SJSA1 (cell line): ENCODE results near the gene BST2. TPM values are rescaled to one million over a fixed set of nuclear protein-coding genes. Genes with fewer than 3 reads are reported as not detected.

Experiments
- DNase-seq, 2 experiments: peaks; one replicate each; pipeline ENCODE4 v3.0.0-alpha.2; 2015 to 2020; ENCODE audit warnings: low spot score in 2 of 2, low read depth in 1 of 2
- H3K27ac ChIP-seq: fragments of 250-450 bp; sonication (Bioruptor Pico); 2 replicates; pipeline ENCODE4 v1.5.1; 2020; ENCODE audit warnings: mild to moderate bottlenecking, moderate library complexity
- H3K27me3 ChIP-seq: fragments of 250-450 bp; sonication (Bioruptor Pico); replicated peaks from 2 replicates; pipeline ENCODE4 v1.5.1; 2020; ENCODE audit warnings: mild to moderate bottlenecking, moderate library complexity
- H3K36me3 ChIP-seq: fragments of 250-450 bp; sonication (Bioruptor Pico); 2 replicates; pipeline ENCODE4 v1.5.1; 2020; ENCODE audit warnings: mild to moderate bottlenecking
- H3K4me1 ChIP-seq: fragments of 250-450 bp; sonication (Bioruptor Pico); replicated peaks from 2 replicates; pipeline ENCODE4 v1.6.1; 2021; ENCODE audit warnings: mild to moderate bottlenecking
- H3K4me3 ChIP-seq: fragments of 250-450 bp; sonication (Bioruptor Pico); 2 replicates; pipeline ENCODE4 v1.5.1; 2020; ENCODE audit warnings: mild to moderate bottlenecking
- H3K9me3 ChIP-seq: fragments of 250-450 bp; sonication (Bioruptor Pico); replicated peaks from 2 replicates; pipeline ENCODE4 v1.5.1; 2020; ENCODE audit warnings: mild to moderate bottlenecking
- total RNA-seq: library from RNA; depleted of rRNA; stranded (reverse); fragments of >200 nt; shearing (Covaris generic); gene quantifications from 2 replicates; pipeline ENCODE4 v1.2.3, GENCODE V29; 2014; rRNA removed

BST2 gene, protein sequence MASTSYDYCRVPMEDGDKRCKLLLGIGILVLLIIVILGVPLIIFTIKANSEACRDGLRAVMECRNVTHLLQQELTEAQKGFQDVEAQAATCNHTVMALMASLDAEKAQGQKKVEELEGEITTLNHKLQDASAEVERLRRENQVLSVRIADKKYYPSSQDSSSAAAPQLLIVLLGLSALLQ
- total RNA-seq: 0.45 and 3.8 TPM in 2 replicates

DNA sequence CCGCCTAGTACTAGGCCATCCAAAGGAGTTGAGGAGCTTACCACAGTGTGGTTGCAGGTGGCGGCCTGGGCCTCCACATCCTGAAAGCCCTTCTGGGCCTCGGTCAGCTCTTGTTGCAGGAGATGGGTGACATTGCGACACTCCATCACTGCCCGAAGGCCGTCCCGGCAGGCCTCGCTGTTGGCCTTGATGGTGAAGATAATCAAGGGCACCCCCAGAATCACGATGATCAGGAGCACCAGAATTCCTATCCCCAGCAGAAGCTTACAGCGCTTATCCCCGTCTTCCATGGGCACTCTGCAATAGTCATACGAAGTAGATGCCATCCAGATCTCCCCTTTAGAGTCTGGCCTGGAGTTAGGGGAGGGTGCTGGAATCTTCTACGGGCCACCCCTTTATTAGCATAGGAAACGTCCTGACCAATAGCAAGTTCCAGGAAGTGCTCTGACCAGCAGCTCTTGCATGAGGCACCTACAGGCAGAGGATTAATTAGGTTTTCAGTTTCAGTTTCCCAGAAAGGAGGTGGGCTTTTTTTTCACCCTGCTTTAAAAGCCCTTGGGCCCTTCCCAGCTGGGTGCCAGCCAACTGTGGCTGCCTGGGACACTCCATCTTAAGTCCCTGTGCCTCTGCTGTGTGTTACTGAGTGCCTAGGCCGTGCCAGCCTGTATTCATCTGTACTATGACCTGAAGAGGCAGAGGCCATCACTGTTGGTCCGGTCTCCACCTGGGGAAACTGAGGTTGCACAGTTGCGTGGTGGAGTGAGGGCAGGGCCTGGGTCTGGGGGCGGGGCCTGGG, at the start of gene BST2:
TSS of gene BST2 (minus strand) at position 381 of the 796 bp plus-strand sequence. CDS start at position 326, 55 bp downstream.
- H3K4me3 ChIP-seq: no peak within 1 kb of the TSS
- DNase-seq: no peak
- H3K4me1 ChIP-seq: peaks cover 15% of the 10 kb centered on the region
- no peaks in the 10 kb centered on the region for H3K9me3 ChIP-seq
- H3K27me3 ChIP-seq: no peaks in the 10 kb centered on the region
- H3K27ac ChIP-seq: no peak within 1 kb of the TSS
- H3K36me3 ChIP-seq: no peaks in the 10 kb centered on the region

DNA sequence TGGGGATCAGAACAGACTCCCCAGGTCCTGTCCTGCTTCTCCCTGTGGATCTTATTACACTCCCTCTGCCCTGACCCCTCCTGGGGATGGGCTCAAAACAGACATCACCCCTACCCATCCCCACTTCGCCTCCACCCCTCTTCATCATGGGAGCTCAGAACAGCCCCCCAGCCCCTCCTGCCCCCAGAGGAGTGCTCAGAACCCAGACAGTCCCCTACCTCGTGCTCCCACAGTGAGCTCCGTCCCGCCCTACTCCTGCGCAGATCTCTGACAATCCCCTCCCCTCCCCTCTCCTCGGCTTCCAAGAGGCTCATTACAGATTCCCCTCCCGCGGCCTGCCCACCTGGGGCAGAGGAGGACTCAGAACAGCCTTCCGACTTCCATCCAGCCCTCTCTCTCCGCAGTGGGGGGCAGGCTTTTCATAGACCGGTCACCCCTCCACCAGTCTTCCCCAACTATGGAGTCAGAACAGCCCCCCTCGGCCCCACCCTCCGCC, 49.2 kb upstream of the BST2 start:
- no peak overlapping the region for H3K27ac ChIP-seq
- H3K4me1 ChIP-seq: peaks cover 4% of the 10 kb centered on the region; the same call in 1 of the 2 replicates
- H3K9me3 ChIP-seq: no peaks in the 10 kb centered on the region
- peaks cover 38% of the 10 kb centered on the region for H3K27me3 ChIP-seq
- no peak for DNase-seq
- H3K4me3 ChIP-seq: no peak overlapping the region
- no peaks in the 10 kb centered on the region for H3K36me3 ChIP-seq

DNA sequence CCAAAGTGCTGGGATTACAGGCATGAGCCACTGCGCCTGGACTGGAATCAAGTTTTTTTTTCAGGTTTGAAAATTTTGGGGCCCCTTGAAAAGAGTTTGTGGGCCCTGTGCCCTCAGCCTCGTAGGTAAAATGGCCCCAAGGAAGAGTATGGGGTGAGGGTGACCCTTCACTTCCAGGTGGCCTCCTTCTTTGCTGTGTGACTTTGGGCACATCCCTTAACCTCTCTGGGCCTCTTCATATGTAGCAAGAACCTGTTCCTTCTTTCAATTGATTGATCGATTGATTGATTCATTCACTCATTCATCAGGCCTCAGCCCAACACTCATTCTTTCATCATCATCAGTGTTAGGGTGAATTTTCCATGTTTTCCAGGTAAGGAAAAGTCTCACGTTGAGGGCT, 46.4 kb upstream of the BST2 start:
- H3K4me3 ChIP-seq: no peak overlapping the region
- DNase-seq: no peak
- no peaks in the 10 kb centered on the region for H3K36me3 ChIP-seq
- peaks cover 45% of the 10 kb centered on the region for H3K27me3 ChIP-seq
- no peak overlapping the region for H3K27ac ChIP-seq
- peaks cover 12% of the 10 kb centered on the region for H3K4me1 ChIP-seq
- no peaks in the 10 kb centered on the region for H3K9me3 ChIP-seq

DNA sequence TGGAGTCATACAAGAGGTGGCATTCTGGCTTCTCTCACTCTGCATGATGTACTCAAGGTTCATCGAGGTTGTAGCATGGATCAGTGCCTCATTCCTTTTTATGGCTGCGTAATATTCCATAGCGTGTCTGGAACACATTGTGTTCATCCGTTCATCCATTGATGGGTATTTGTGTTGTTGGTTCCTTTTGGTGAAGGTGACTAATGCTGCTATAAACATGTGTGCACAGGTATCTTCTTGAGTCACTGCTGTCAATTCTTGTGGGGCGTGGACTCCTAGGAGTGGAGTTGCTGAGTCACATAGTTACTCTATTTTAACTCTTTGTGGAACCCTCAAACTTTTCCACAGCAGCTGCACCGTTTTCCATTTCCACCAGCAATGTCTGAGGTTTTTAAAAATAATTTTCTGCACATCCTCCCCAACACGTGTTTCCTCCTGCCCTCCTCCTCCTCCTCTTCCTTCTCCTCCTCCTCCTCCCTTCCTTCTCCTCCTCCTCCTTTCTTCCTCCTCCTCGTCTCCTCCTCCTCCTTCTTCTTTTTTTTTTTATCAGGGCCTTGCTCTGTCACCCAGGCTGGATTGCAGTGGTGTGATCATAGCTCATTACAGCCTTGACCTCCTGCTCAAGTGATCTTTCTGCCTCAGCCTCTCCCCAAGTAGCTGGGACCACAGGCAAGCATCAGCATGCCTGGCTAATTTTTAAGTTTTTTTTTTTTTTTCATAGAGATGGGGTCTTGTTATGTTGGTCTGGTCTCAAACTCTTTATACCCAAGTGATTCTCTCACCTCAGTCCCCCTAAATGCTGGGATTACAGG, 45.0 kb upstream of the BST2 start:
- Histone ChIP-seq H3K4me1 (peaks cover 8% of the 10 kb centered on the region), H3K27me3 (peaks cover 32% of the 10 kb centered on the region), H3K27ac (no peak overlapping the region), H3K36me3 (no peaks in the 10 kb centered on the region), H3K4me3 (no peak overlapping the region), H3K9me3 (peaks cover 4% of the 10 kb centered on the region; the same call in 1 of the 2 replicates)
- no peak for DNase-seq

DNA sequence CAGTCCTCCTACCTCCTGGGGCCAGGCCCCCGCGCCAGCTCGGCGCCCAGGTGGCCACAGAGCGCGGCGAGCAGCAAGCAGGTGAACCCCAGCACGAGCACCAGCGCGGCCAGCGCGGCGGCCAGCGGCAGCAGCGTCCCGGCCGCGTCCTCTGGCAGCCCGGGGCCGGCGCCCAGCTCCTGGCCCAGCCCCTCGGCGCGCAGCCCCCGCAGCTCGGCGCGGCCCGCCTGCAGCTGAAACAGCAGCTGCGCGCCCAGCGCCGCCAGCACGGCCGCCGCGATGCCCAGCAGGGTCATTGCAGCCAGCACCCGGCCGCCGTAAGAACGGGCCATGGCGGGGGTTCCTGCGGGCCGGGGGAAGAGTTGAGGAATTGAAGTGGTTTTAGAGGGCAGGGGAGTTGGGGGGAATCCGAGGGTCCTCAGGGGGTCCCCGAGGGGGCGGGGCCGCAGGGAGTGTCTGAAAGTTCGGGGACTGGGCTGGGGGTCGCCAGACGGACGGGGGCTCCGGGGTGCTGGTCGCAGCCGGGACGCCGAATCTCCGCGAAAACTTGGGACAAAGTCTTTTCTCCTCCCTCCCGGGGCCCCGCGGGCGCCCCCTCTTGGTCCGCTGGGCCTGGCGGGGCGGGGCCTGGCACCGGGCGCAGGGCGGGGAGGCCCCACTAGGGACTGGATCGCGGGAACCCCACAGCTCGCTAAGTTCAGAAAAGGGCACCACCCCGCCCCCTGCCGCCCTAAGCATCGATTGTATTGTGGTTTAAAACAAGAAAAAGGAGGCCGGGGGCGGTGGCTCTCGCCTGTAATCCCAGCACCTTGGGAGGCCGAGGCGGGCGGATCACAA, 42.9 kb upstream of the BST2 start, which contains the start of gene TMEM221:
TSS of gene TMEM221 (minus strand) at position 538 of the 837 bp plus-strand sequence. CDS start at position 332, 206 bp downstream.
- no peak for DNase-seq
- H3K4me3 ChIP-seq: peak within 1 kb of the TSS; percentile 9; the same call in 1 of the 2 replicates
- H3K27me3 ChIP-seq: peaks cover 22% of the 10 kb centered on the region
- H3K4me1 ChIP-seq: peaks cover 8% of the 10 kb centered on the region
- peaks cover 4% of the 10 kb centered on the region; the same call in 1 of the 2 replicates for H3K9me3 ChIP-seq
- H3K36me3 ChIP-seq: no peaks in the 10 kb centered on the region
- H3K27ac ChIP-seq: no peak within 1 kb of the TSS

DNA sequence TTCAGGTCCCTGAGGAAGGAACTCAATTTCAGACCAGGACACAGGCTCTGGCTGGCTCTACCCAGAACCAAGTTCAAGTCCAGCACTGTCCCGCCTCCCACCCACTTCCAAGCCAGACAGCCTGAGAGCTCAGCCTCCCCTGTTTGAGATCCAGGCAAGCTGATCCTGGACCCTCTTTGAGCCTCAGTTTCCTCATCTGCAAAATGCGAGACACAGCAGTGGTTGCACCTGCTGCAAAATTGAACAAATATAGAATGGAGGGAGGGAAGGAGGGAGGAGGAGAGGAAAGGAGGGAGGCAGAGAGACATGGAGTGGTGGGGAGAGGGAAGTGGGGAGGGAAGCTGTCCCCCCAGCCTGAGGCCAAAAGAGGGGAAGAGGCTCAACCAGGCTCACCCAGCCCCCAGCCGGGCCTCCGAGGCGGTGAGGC, 42.3 kb upstream of the BST2 start:
- Histone ChIP-seq H3K36me3 (no peaks in the 10 kb centered on the region), H3K27me3 (peaks cover 22% of the 10 kb centered on the region), H3K4me1 (peaks cover 8% of the 10 kb centered on the region), H3K4me3 (no peak overlapping the region), H3K27ac (no peak overlapping the region), H3K9me3 (peaks cover 4% of the 10 kb centered on the region; the same call in 1 of the 2 replicates)
- DNase-seq: no peak

DNA sequence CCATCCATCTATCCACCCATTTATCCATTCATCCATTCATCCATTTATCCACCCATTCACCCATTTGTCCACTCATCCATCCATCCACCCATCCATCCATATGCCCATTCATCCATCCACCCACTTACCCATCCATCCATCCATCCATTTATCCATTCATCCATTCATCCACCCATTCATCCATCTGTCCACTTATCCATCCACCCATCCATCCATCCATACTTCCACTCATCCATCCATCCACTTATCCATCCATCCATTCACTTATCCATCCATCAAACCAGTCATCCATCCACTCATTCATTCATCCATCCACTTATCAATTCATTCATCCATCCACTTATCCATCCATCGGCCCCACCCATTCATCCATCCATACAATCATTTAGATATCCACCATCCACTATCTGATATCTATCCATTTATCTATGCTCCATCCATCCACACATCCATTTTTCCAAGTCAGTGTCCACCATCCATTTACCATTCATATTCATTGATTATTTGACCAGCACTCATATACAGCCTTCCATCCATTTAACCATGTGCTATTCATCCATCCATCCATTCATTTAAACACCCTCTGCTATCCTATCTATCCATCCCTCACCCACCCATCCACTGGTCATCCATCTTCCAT, 40.2 kb upstream of the BST2 start:
- H3K27ac ChIP-seq: no peak overlapping the region
- H3K27me3 ChIP-seq: peaks cover 22% of the 10 kb centered on the region
- H3K4me1 ChIP-seq: peaks cover 8% of the 10 kb centered on the region
- H3K36me3 ChIP-seq: no peaks in the 10 kb centered on the region
- H3K9me3 ChIP-seq: peaks cover 4% of the 10 kb centered on the region
- H3K4me3 ChIP-seq: no peak overlapping the region
- no peak for DNase-seq

DNA sequence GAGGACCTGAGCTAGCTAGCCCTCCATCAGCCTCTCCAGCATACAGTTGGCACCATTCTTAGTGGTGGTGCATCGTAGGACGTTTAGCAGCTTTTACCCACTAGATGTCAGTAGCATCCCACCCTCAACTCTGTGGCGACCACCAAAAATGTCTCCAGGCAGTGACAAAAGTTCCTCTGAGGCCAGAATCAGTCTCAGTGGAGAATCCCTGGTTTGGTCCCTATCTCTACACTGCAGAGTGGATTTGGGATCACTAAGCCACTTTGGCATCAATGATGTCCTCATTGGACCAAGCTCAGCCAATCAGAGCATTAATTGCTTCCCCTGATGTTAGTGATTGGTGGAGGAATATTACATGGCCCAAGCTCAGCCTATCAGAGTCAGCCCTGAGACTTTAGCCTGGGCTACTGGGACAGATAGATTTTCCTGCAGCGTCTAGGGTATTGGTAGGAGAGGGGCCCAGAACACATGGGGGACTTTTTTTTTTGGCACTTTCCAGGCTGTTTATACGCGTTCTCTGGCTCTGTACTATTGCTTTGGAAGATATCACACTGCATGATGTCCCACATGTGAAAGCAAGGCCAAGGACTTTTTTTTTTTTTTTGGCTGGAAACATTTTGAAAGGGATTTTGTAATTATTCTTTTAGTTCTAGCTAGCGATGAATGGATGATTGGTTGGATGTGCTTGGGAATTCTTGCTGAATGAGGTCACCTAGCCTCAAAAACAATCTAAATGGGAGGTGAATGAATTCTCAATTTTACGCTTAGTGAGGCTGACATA, 36.0 kb upstream of the BST2 start:
- no peaks in the 10 kb centered on the region for H3K36me3 ChIP-seq
- H3K4me1 ChIP-seq: no peaks in the 10 kb centered on the region; the same call in 1 of the 2 replicates
- H3K4me3 ChIP-seq: no peak overlapping the region
- H3K27me3 ChIP-seq: no peaks in the 10 kb centered on the region
- peak in 1 of 2 experiments; percentile 13 for DNase-seq
- H3K9me3 ChIP-seq: peaks cover 4% of the 10 kb centered on the region
- no peak overlapping the region for H3K27ac ChIP-seq

DNA sequence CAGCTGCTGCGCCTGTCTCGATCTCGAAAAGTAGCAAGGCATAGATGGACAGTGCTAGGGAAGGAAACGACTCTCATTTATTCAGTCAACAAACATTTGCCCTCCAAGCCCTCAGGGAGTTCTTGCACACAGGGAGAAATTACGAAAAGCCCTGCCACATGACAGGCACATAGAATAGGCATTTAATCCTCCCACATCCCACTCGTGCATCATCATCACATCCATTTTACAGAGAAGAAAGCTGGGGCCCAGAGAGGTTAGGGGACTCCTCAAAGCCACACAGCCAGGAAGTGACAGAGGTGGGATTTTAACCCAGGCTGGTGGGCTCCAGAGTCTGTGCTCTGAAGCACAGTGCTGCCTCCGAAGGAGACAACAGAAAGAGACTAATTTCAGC, 31.4 kb upstream of the BST2 start:
- no peaks in the 10 kb centered on the region; the same call in 1 of the 2 replicates for H3K9me3 ChIP-seq
- DNase-seq: no peak
- H3K27ac ChIP-seq: no peak overlapping the region
- H3K36me3 ChIP-seq: no peaks in the 10 kb centered on the region
- no peak overlapping the region for H3K4me3 ChIP-seq
- no peaks in the 10 kb centered on the region; the same call in 1 of the 2 replicates for H3K4me1 ChIP-seq
- H3K27me3 ChIP-seq: no peaks in the 10 kb centered on the region

DNA sequence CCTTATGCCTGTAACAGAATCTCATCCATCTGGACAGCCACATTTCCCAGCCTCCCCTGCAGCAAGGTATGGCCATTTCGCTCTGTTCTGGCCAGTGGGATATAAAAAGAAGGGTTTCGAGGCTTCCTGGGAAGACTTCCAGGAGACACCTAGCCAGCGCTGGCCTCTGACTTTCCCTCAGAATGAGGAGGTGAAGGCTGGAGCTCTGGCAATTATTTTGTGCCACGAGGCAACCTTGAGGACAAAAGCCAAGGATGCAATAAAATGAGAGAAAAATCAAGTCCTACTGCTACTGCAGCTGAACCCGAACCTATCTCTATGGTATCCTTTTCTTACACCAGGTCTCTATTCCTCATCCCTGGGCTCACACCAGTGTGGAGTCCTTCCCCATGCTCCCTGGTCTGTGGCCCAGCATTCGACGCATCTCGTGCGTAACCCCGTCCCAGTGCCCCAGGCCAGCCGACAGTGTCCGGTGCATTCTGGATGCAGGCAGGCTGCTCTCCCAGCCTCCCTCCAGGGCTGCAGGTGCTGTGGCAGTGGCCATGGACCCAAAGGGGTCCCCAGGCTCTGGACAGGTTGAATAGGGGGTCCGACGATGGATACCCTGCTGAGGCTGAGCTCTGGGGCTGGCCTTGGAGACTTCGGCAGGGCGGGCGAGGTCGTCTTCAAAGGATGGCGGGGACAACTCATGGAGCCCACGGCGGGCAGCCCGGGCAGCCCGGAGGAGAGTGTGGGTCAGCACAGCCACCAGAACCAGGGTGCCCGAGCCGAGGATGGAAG, 30.9 kb upstream of the BST2 start:
- Histone ChIP-seq H3K36me3 (no peaks in the 10 kb centered on the region), H3K4me1 (no peaks in the 10 kb centered on the region; the same call in 1 of the 2 replicates), H3K4me3 (no peak overlapping the region), H3K9me3 (no peaks in the 10 kb centered on the region; the same call in 1 of the 2 replicates), H3K27me3 (no peaks in the 10 kb centered on the region), H3K27ac (no peak overlapping the region)
- no peak for DNase-seq

DNA sequence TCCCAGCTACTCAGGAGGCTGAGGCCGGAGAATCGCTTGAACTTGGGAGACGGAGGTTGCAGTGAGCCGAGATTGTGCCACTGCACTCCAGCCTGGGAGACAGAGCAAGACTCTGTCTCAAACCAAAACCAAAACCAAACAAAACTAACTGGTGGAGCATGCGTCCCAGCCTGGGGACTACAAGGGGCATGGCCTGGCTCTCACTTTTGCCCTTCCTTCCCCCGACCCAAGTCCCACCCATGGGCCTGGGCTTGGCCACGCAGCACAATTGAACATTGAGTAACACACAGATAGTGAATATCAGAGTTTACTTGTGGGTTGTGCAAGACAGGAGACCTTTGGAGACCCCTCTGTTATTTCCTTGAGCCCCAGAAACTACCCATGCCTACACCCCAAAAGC, 29.8 kb upstream of the BST2 start:
- H3K36me3 ChIP-seq: no peaks in the 10 kb centered on the region
- H3K4me3 ChIP-seq: no peak overlapping the region
- no peaks in the 10 kb centered on the region for H3K4me1 ChIP-seq
- H3K27me3 ChIP-seq: no peaks in the 10 kb centered on the region
- no peaks in the 10 kb centered on the region for H3K9me3 ChIP-seq
- H3K27ac ChIP-seq: no peak overlapping the region
- no peak for DNase-seq
